WTC11 (cell line): Measurements from ENCODE around the gene LIMCH1.

ENCODE experiments used
- CTCF ChIP-seq: fragments of 200-600 bp; IDR thresholded peaks from 2 replicates; pipeline ENCODE4 v1.8.0; 2022; ENCODE audit warnings: antibody characterized with exemption
- FOXJ3 ChIP-seq: sonication (generic); formaldehyde crosslinking; IDR thresholded peaks from 2 replicates; pipeline ENCODE4 v1.9.0; 2021; ENCODE audit warnings: missing genetic modification reagents, mild to moderate bottlenecking, borderline replicate concordance
- IRF1 ChIP-seq: sonication (generic); formaldehyde crosslinking; IDR thresholded peaks from 2 replicates; pipeline ENCODE4 v1.8.0; 2023; ENCODE audit warnings: missing genetic modification reagents
- MAX ChIP-seq: sonication (generic); formaldehyde crosslinking; IDR thresholded peaks from 2 replicates; pipeline ENCODE4 v1.8.0; 2022; ENCODE audit warnings: mild to moderate bottlenecking, missing genetic modification reagents
- SP1 ChIP-seq: sonication (generic); formaldehyde crosslinking; conservative IDR thresholded peaks from 2 replicates; pipeline ENCODE4 v1.8.1; 2022; ENCODE audit warnings: missing genetic modification reagents
- ZBTB21 ChIP-seq: sonication (generic); formaldehyde crosslinking; IDR thresholded peaks from 2 replicates; pipeline ENCODE4 v1.8.1; 2023; ENCODE audit warnings: mild to moderate bottlenecking, missing genetic modification reagents, borderline replicate concordance
- ZSCAN18 ChIP-seq: fragments of 250-450 bp; sonication (Bioruptor Pico); IDR thresholded peaks from 2 replicates; pipeline ENCODE4 v2.1.2; 2022; ENCODE audit warnings: mild to moderate bottlenecking, moderate library complexity

GRCh38 chr4:41686893-41687292 is 148.9 kb downstream of the LIMCH1 start:
- TF ChIP-seq ZSCAN18 (CRISPR knock-in tag): no peak
- TF ChIP-seq IRF1 (CRISPR knock-in tag): no peak
- no peak for TF ChIP-seq CTCF
- no peak for TF ChIP-seq ZBTB21
- no peak for TF ChIP-seq SP1 (CRISPR knock-in tag)
- no peak for TF ChIP-seq MAX (CRISPR knock-in tag)
- TF ChIP-seq FOXJ3 (CRISPR knock-in tag): no peak
